Peyer's patch (tissue), 4 donors: ENCODE measurements around the gene NOD1.

ENCODE experiments used
- CTCF ChIP-seq, 6 experiments: fragments of 450-650 bp in 4 of 6; fragments of 200-600 bp in 2 of 6; sonication (generic) in 1 of 6; IDR thresholded peaks; one replicate each; pipeline ENCODE4 v1.5.1; 2017 to 2019; ENCODE audit warnings: antibody characterized with exemption in 6 of 6, mild to moderate bottlenecking in 3 of 6, moderate library complexity in 1 of 6
- POLR2A ChIP-seq, 2 donors: fragments of 450-650 bp; IDR thresholded peaks; one replicate each; pipeline ENCODE4 v1.5.1; 2017; ENCODE audit warnings: antibody characterized with exemption in 2 of 2, mild to moderate bottlenecking in 2 of 2, moderate library complexity in 2 of 2

- TF ChIP-seq CTCF (IDR thresholded peaks at IDR 0.05) (peak; percentile 33 to 57 (median 49)), POLR2A (IDR thresholded peaks at IDR 0.05) (no peak)
Measured at GRCh38 chr7:30445770-30446169, 32.8 kb downstream of the NOD1 start.
